IgD-negative memory B cell (primary cell): ENCODE results near the gene MYH7B. TPM values are rescaled to one million over a fixed set of nuclear protein-coding genes. Genes with fewer than 3 reads are reported as not detected.

Experiments used
- H3K27ac Mint-ChIP-seq, 3 donors: one replicate each; pipeline ENCODE4 v1.8.0; 2020 to 2022; ENCODE audit warnings: mild to moderate bottlenecking in 3 of 3, mixed read lengths in 3 of 3, moderate library complexity in 1 of 3
- H3K27me3 Mint-ChIP-seq: one replicate; pipeline ENCODE4 v1.8.0; 2021; ENCODE audit warnings: mixed read lengths
- H3K36me3 Mint-ChIP-seq: one replicate; pipeline ENCODE4 v1.8.0; 2020; ENCODE audit warnings: mild to moderate bottlenecking, mixed read lengths
- H3K4me1 Mint-ChIP-seq, 3 donors: one replicate each; pipeline ENCODE4 v1.8.0; 2020 to 2022; ENCODE audit warnings: mixed read lengths in 3 of 3, mild to moderate bottlenecking in 1 of 3
- H3K4me3 Mint-ChIP-seq, 4 donors: one replicate each; pipeline ENCODE4 v1.8.0; 2020 to 2022; ENCODE audit warnings: mild to moderate bottlenecking in 4 of 4, mixed read lengths in 4 of 4, moderate library complexity in 3 of 4
- H3K9me3 Mint-ChIP-seq, 3 donors: one replicate each; pipeline ENCODE4 v1.8.0; 2020 to 2021; ENCODE audit warnings: mixed read lengths in 3 of 3, mild to moderate bottlenecking in 1 of 3
- polyA plus RNA-seq: library from polyadenylated mRNA; unstranded; fragments of 300-500 nt; fragmentation: Illumina TruSeq; gene quantifications from one replicate; pipeline ENCODE4 v1.2.3, GENCODE V29; 2021

The MYH7B gene
- polyA plus RNA-seq, 1 donor from 2014 or later = 0.34 TPM

DNA sequence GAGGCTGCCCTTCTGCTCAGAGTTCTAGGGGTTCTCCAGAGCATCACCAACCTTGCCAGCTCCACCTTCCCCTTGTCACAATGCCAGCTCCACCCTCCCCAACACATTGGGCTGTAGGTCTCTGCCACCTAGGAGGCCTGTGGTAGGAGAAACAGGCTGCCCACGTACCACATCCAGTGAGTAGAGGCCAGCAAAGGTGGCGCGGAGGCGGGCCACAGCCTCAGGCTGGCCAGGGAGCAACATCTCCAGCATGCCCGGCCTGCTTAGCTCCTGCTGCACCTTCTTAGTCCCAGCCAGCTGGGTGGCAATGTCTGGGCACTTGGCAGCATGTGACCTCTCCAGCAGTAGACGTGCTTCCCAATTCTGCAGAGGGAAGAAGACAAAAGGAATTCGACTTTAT, 23.9 kb upstream of the MYH7B start:
- Mint-ChIP-seq H3K4me3 (no peak overlapping the region), H3K4me1 (no peaks in the 10 kb centered on the region), H3K9me3 (no peaks in the 10 kb centered on the region), H3K27ac (peak overlapping the region in 1 of 3 donors; percentile 28), H3K27me3 (no peaks in the 10 kb centered on the region), H3K36me3 (peaks cover 17% of the 10 kb centered on the region)

DNA sequence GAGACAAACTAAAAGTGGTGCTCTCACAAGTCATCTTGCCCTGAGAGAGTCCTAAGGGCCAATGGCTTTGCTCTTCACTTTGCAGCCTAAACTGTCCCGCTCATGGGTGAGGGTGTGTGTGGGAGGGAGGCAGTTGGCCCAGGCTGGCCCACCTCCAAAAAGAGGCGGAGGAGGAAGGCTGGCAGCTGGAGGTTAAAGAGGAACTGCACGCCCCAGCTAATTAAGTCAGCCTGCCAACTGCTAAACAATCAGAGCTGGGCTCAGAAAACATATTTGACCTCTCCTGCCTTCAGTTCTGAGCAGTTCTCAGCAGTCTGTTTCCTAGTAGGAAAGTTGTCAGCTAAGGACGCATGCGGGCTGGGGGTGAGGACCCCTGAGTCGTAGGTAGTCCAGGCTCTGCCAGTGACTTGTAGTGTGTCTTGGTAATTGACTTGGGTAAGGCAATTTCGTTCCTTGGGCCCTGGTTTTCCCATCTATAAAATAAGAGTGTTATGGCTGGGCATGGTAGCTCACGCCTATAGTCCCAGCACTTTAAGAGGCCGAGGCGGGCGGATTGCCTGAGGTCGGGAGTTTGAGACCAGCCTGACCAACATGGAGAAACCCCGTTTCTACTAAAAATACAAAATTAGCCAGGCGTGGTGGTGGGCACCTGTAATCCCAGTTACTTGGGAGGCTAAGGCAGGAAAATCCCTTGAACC, 17.1 kb upstream of the MYH7B start:
- Mint-ChIP-seq H3K27ac (peak overlapping the region in 1 of 3 donors; percentile 76), H3K9me3 (no peaks in the 10 kb centered on the region), H3K36me3 (peaks cover 4% of the 10 kb centered on the region), H3K27me3 (no peaks in the 10 kb centered on the region), H3K4me3 (no peak overlapping the region), H3K4me1 (no peaks in the 10 kb centered on the region)

DNA sequence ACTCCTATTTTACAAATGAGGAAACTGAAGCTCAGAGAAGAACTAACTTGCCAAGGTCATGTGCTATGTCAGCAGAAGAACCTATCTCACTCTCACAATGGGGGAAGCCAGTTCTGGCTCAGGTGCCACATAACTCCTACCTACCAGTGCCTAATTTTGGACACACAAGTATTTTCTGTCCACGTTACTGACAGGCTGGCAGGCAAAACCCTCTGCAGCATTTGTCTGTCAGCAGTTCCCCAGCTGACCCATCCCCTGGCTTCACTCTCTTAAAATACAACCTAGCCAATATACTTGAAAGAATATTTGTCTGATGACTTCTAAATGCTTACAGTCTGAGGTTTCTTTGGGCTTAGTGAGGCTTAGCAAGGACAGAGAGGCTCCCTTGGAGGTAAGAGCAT, 15.6 kb upstream of the MYH7B start:
- Mint-ChIP-seq H3K36me3 (peaks cover 4% of the 10 kb centered on the region), H3K4me3 (no peak overlapping the region), H3K27ac (peak overlapping the region in 1 of 3 donors; percentile 26)

DNA sequence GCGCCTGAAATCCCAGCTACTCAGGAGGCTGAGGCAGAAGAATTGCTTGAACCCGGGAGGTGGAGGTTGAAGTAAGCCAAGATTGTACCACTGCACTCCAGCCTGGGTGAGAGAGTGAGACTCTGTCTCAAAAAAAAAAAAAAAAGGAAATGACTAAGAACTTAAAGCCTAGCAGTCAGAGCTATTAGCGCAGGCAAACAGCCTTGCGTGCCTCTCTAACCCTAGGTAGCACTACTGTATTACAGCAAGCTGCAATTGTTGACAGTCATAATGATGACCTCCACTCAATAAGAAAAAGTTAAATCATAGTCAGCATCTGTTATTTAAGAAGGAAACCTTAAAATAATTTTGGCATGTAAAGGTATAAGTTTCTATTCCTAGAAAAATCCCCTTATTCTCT, 14.4 kb upstream of the MYH7B start:
- Mint-ChIP-seq H3K36me3 (peaks cover 3% of the 10 kb centered on the region), H3K27me3 (no peaks in the 10 kb centered on the region), H3K27ac (no peak overlapping the region), H3K9me3 (no peaks in the 10 kb centered on the region), H3K4me3 (no peak overlapping the region), H3K4me1 (no peaks in the 10 kb centered on the region)

More for the DNA sequence above, 15.6 kb upstream of the MYH7B start:
- H3K4me1 Mint-ChIP-seq = no peaks in the 10 kb centered on the region
- no peaks in the 10 kb centered on the region for H3K9me3 Mint-ChIP-seq
- H3K27me3 Mint-ChIP-seq = no peaks in the 10 kb centered on the region

DNA sequence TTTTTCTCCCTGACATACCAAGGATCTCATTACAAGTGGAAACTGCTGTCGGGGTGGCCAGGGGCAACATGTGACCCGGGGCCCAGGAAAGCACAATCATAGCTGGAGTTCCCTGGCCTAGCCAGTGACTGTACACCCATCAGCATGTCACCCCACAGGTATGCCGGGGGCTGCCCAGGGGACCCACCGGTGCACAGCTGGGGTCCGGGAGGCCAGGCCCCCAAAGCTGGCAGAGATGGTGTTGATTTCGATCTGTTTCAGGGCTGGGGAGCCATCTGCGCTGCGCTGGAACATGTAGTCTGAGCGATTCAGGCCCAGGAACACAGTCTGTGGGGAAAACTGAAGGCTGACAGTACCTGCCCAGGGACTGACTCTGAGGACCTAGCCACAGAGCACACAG, 13.4 kb upstream of the MYH7B start:
- Mint-ChIP-seq H3K27ac (no peak overlapping the region), H3K27me3 (no peaks in the 10 kb centered on the region), H3K9me3 (no peaks in the 10 kb centered on the region), H3K4me3 (no peak overlapping the region), H3K4me1 (no peaks in the 10 kb centered on the region), H3K36me3 (peaks cover under 1% of the 10 kb centered on the region)

DNA sequence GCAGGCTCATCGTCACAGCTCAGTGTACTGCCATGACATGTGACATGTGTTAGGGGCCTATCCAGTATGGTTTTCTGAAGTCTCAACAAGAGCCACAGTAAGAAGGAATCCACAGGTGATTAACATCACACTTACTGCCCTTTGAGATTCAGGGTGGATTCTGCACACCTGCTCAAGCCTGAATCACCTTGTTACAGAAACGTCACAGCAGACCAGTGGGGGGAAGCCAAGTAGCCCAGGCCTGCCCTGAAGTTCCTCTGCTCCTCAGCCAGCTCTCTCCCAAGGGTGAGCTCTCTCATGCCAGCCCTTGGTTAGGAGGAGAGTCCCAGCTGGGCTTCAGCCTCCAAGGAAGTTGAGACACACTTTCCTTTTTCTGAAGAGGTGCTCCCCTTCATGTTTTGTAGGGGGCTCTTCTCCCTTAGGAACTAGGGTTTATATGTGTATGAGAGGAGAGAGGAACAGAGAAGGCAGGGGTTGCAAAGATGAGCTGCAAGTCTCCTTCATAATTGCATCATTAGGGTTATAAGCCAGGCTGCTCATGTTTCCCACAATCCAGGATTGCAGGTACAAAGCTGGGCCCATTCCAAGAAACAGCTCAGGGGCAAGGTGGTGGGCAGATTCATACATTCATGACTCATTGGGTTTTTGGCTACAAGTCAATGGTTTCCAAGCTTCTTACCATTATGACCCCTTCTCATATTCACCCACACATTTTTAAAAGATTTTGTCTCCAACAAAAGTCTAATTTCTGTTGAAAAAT, 11.7 kb upstream of the MYH7B start:
- Mint-ChIP-seq H3K4me1 (no peaks in the 10 kb centered on the region), H3K9me3 (no peaks in the 10 kb centered on the region), H3K4me3 (no peak overlapping the region), H3K27me3 (no peaks in the 10 kb centered on the region), H3K36me3 (peaks cover under 1% of the 10 kb centered on the region), H3K27ac (no peak overlapping the region)

DNA sequence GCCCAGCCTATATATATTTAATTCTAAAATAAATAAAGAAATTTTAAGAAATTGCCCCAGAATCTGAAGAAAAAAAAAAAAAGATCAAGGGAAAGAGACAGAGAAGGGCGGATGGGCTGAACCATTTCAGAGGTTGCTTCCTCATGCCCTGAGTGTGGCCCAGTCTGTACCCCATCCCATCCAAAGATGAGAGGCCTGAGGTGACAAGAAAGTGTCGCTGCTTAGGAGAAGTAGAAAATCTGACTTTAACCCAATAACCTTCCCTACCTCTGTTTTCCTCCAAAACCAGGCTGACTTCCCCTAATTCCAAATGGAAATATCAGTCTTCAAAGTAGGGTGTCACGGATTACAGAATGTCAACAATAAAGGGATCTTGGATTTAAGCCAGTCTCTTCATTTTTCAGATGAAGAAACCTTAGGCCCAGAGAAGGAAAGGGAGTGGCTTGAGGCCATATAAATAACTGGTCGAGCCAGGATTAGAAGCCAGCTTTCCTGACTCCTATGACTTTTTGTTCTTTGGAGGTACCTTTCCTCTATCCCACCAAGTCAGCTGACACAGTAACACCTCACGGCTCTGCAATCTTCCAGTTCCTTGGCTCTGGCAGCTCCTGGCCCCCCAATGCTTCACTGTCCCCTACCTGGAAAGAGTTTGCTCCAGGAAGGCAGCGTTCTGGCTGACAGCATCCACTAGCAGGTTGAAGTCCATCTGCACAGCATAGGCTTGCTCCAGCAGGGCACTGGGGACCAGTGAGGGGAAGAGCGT, 10.2 kb upstream of the MYH7B start:
- Mint-ChIP-seq H3K27ac (no peak overlapping the region), H3K9me3 (no peaks in the 10 kb centered on the region), H3K4me1 (no peaks in the 10 kb centered on the region), H3K4me3 (no peak overlapping the region), H3K36me3 (peaks cover 2% of the 10 kb centered on the region), H3K27me3 (no peaks in the 10 kb centered on the region)

DNA sequence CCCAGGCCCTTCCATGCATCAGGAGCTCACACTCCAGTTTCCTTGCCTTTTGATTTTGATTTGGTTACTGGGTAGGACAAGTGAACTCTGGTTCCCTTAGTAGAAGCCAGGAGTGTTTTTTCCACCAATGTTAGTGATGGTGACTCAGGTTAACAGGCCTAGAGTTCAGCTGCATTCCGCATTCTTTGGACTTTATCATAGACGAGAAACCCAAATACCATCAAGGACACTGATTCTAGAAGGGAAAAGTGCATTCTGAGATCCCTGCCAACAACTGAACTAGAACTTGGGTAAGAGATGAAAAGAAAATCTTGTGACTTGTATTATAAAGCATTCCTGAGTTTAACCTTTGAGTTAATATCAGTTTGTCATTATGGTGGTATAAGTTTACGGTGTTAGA, 9.0 kb upstream of the MYH7B start:
- H3K36me3 Mint-ChIP-seq = peaks cover 2% of the 10 kb centered on the region
- H3K27me3 Mint-ChIP-seq = no peaks in the 10 kb centered on the region
- H3K9me3 Mint-ChIP-seq = no peaks in the 10 kb centered on the region
- H3K4me1 Mint-ChIP-seq = no peaks in the 10 kb centered on the region
- no peak overlapping the region for H3K4me3 Mint-ChIP-seq
- H3K27ac Mint-ChIP-seq = no peak overlapping the region

DNA sequence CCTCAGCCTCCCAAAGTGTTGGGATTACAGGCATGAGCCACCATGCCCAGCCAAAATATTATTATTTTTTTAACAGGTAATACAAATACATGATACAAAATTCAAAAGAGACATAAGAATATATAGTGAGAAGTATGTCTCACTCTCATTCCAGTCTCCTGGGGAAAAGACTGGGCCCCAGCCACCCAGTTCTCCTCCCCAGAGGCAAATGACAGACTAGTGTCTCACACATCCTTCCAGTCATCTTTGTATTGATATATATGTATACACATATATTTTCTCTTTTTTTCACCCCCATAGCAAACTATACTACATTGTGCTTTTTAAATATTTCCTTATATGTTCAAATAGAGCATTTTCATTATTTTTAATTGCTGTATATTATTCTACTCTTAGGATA, 8.3 kb upstream of the MYH7B start:
- Mint-ChIP-seq H3K36me3 (peaks cover 2% of the 10 kb centered on the region), H3K4me1 (no peaks in the 10 kb centered on the region)

DNA sequence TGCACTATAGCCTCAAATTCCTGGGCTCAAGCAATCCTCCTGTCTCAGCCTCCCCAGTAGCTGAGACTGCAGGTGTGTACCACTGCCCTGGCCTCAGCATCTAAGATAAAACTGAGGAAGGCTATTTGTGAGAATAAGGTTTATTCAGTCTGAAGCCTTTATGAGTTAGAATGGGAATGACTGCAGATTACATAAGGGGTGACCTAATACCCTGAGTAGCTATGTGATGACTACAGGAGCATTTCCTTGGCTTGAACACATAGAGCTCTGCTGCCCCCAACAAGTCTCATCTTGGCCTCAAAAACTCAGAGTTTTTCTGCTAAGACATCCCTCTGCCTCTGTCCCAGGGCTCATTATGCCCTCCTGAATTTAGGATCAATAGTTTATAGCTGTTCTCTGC, 7.6 kb upstream of the MYH7B start:
- H3K9me3 Mint-ChIP-seq = no peaks in the 10 kb centered on the region
- H3K27me3 Mint-ChIP-seq = no peaks in the 10 kb centered on the region
- no peak overlapping the region for H3K4me3 Mint-ChIP-seq
- H3K36me3 Mint-ChIP-seq = peaks cover 2% of the 10 kb centered on the region
- no peaks in the 10 kb centered on the region for H3K4me1 Mint-ChIP-seq
- no peak overlapping the region for H3K27ac Mint-ChIP-seq

More for the DNA sequence above, 8.3 kb upstream of the MYH7B start:
- no peak overlapping the region for H3K4me3 Mint-ChIP-seq
- H3K27me3 Mint-ChIP-seq = no peaks in the 10 kb centered on the region
- H3K27ac Mint-ChIP-seq = no peak overlapping the region
- no peaks in the 10 kb centered on the region for H3K9me3 Mint-ChIP-seq

DNA sequence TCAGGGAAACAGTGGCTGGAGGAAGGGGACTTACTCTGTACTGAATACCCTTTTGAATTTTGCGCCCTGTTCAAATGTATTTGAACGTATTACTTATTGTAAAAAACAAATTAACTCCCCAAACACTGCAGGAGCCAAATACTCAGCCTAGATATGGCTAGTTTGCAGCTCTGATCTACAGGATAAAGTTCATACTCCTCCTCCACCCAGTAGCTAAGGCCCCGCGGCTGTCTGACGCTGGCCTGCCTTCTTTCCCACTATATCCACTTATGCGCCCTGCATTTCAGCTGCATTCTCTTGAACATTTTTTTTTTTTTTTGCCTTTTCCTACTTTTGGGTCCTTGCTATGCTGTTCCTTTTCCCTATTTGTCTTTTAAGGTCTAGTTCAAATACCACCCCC, 6.5 kb upstream of the MYH7B start:
- Mint-ChIP-seq H3K4me3 (no peak overlapping the region), H3K27me3 (no peaks in the 10 kb centered on the region), H3K9me3 (no peaks in the 10 kb centered on the region), H3K36me3 (peaks cover 2% of the 10 kb centered on the region), H3K27ac (no peak overlapping the region), H3K4me1 (no peaks in the 10 kb centered on the region)

DNA sequence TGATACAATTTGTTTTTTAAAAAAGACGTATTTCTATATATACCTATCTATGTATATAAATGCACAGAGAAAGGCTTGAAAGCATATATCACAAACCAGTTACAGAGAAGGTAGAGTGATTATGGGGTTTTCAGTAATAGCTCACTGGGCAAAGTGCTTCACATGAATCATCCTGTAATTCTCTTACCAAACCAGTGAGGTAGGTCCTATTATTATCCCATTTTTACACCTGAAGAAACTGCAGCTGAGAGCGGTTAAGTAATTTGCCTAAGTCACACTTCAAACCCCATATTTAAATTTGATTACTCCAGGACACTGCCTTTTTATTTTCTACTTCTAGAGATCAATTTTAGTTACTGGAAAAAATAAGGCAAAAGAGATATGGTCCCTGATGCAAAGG, 4.4 kb upstream of the MYH7B start:
- Mint-ChIP-seq H3K4me3 (no peak overlapping the region), H3K36me3 (peaks cover 2% of the 10 kb centered on the region), H3K4me1 (peaks cover 9 to 18% (median 15%) of the 10 kb centered on the region in 3 donors), H3K27me3 (no peaks in the 10 kb centered on the region), H3K9me3 (no peaks in the 10 kb centered on the region), H3K27ac (peak overlapping the region in 1 of 3 donors; percentile 59)

DNA sequence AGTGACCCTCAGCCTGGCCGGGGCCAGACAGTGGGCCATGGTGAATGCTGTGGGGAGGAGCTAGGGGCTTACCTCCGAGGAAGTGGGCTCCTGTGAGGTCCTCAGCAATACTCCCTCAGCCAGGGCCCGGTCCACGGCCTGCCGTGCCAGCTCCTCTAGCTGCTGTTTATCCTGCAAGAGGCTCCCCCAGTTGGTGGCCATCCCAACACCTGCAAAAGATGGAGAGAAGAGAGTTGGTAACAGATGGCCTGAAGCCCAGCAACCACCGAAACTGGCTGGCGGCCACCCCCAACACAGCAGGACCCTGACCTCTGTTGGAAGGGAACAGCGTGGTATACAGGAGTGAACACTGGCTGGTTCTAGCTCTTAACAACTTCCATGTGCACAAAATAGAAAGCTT, 4.0 kb upstream of the MYH7B start:
- no peaks in the 10 kb centered on the region for H3K27me3 Mint-ChIP-seq
- peak overlapping the region in 1 of 3 donors; percentile 59 for H3K27ac Mint-ChIP-seq
- peaks cover 2% of the 10 kb centered on the region for H3K36me3 Mint-ChIP-seq
- H3K9me3 Mint-ChIP-seq = no peaks in the 10 kb centered on the region
- peaks cover 9 to 20% (median 18%) of the 10 kb centered on the region in 3 donors for H3K4me1 Mint-ChIP-seq
- H3K4me3 Mint-ChIP-seq = no peak overlapping the region

DNA sequence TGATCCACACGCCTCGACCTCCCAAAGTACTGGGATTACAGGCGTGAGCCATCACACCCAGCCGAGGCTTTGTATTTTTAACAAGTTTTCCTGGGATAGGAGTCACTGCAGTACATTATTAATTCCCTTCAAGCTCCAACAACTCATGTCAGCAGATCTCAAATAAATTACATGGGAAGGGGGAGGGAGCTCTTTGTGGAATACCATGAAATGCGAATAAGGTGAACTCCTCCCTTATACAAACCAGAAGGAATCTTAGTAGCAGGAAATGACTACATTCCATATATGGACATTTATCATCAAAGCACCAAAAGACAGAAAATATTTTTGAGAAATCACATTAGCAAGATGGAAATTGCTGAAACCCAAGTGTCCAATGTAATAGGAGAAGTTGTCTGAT, 3.0 kb upstream of the MYH7B start:
- Mint-ChIP-seq H3K4me3 (peak overlapping the region in 2 of 4 donors; percentile 33 to 36), H3K9me3 (no peaks in the 10 kb centered on the region), H3K27ac (no peak overlapping the region)

DNA sequence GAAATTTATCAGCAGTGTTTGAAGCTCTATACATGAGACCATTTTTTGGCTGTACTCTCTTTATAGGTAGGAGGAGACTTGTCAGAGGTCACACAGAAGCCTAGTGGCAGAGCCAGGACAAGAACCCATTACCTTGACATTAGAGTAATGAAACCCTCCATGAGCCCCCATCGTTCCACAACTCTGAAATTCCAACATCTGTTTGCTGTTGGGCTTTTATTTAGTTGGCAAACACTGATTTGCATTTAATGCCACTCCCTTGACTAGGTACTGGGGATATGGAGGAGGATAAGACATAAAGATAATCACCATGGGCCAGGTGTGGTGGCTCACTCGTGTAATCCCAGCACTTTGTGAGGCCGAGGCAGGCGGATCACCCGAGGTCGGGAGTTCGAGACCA, 1.7 kb upstream of the MYH7B start:
- Mint-ChIP-seq H3K27me3 (no peaks in the 10 kb centered on the region), H3K4me1 (peaks cover 9 to 20% (median 18%) of the 10 kb centered on the region in 3 donors)

More for the DNA sequence above, 3.0 kb upstream of the MYH7B start:
- H3K36me3 Mint-ChIP-seq = peaks cover 2% of the 10 kb centered on the region
- no peaks in the 10 kb centered on the region for H3K27me3 Mint-ChIP-seq
- peaks cover 9 to 20% (median 18%) of the 10 kb centered on the region in 3 donors for H3K4me1 Mint-ChIP-seq

More for the DNA sequence above, 1.7 kb upstream of the MYH7B start:
- Mint-ChIP-seq H3K27ac (no peak overlapping the region), H3K4me3 (peak overlapping the region in 1 of 4 donors; percentile 12), H3K36me3 (peaks cover 1% of the 10 kb centered on the region), H3K9me3 (no peaks in the 10 kb centered on the region)
